HL-60 (cell line): ENCODE measurements around the gene TMEM132D.

Experiments used
- CTCF ChIP-seq: IDR thresholded peaks from one replicate; pipeline ENCODE4 v1.5.1; 2011; ENCODE audit warnings: low read length, control low read depth, inconsistent platforms; ENCODE audit not compliant: insufficient read depth
- POLR2AphosphoS5 ChIP-seq: IDR thresholded peaks from 2 replicates; pipeline ENCODE4 v1.6.1; 2012; ENCODE audit warnings: low read depth
- REST ChIP-seq: IDR thresholded peaks from 2 replicates; pipeline ENCODE4 v1.6.1; 2012; ENCODE audit warnings: low read depth; ENCODE audit not compliant: insufficient replicate concordance
- SPI1 ChIP-seq: IDR thresholded peaks from 2 replicates; pipeline ENCODE4 v1.6.1; 2012; ENCODE audit warnings: low read depth, mild to moderate bottlenecking, borderline replicate concordance

GRCh38 chr12:129185855-129186254, 718.0 kb downstream of the TMEM132D start:
- TF ChIP-seq CTCF (no peak), REST (no peak), POLR2AphosphoS5 (no peak), SPI1 (no peak)
